GM19468 (cell line): ENCODE measurements around the gene TMEM225.
"Not testable (repeated sequence)": the region's sequence is repeated elsewhere in the genome, so short reads cannot be mapped to it uniquely, and the experiment has no call there.

Experiments used
- ATAC-seq: cut with Tn5 transposase; IDR thresholded peaks from one replicate; pipeline ENCODE4 v1.9.1; 2021; ENCODE audit warnings: mild to moderate bottlenecking, moderate library complexity, moderate number of reproducible peaks; ENCODE audit not compliant: unreplicated experiment; ENCODE audit errors: extremely low read depth

Gene TMEM225, protein sequence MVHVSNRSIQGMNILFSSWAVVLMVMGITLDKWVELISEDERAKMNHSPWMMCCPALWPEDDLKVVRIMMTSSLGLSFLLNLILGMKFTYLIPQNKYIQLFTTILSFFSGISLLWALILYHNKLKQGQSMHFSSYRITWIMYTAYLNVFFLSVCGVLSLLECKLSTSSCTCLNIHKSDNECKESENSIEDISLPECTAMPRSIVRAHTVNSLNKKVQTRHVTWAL

DNA sequence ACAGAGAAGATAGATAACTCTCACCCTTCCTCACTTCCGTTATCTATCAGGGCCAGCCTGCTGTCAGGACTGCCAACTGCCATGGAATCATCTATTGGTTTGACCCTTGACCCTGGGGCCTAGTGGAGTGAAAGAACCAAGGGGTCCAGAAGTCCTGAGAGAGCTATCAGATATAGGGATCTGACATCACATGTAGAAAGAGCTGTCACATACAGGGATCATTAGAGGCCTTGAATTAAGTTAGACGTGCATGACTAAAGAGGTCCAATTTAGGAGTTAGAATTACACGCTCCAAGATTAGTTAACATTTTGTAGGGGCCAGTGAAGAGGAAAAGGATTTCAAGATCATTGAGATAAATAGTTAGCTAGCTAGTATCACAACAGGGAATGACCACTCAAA, at the start of gene TMEM225:
Gene TMEM225, minus strand, starts transcription at position 101 of the 400 bp plus-strand sequence. CDS start 245 bp downstream, outside the sequence.
- no peak for ATAC-seq

DNA sequence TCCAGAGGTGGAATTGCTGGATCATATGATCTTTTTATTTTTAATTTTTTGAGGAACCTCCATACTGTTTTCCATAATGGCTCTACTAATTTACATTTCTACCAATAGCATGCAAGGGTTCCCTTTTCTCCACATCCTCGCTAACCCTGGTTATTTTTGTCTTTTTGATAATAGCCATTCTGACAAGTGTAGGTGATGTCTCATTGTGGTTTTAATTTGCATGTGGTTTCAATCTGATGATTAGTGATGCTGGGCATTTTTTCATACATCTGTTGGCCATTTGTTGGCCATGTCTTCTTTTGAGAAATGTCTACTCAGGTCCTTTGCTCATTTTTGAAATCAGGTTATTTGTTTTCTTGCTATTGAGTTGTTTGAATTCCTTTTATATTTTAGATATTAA, 38.6 kb upstream of the TMEM225 start:
- ATAC-seq = no peak

DNA sequence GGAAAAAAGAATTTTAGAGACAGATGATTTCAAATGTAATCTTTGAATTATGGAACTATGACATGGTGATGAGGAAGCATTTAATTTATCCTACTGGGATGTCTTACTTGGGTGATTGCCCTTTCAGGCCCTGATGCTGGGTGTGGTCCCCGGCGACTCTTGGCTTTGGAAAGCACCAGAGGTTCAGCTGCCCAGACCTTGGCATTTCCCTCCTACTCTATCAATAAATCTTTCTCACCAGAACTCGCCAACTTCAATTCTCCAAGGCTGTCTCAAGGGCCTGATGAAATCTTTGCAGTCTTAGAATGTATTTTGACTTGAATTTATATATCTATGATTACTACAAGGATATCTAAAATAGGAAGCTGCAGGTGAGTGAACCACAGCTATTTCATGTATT, 35.5 kb upstream of the TMEM225 start:
- no peak for ATAC-seq

DNA sequence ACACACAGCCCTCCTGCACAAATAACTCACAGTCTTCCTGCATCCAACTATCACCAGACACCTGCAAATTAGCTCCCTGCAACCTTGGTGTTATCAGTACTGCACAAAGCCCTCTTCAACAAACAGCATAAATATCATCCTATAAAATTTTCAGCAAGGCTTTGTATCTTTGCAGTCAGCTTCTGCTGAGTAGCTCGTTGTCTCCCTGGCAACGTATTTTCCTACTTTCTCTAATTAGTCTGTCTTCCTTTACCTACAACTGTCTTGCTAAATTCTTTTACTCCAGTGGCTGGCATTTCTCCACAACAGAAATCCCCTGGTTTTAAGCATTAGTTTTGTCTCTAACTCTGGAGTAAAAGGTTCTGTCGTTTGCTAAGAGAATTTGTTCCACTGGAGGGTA, 20.4 kb upstream of the TMEM225 start:
- ATAC-seq = no peak

DNA sequence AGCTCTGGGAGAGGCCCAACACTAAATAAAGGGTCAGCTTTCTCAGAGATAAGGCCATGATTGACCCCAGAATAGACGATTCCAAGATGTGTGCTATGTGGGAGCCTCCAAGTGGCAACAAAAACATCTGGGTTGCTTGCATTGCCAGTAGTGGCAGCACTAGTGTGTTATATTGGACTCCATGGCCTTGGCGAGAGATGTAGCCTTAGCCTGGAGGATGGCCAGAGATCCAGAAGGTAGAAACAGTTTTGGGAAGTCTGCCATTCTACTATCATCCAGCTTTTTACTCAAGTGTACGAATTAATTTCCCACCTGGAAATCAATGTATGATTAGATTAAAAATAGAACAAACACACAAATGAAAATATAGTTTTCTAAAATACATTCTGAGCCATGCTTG, 19.5 kb upstream of the TMEM225 start:
- ATAC-seq = no peak

DNA sequence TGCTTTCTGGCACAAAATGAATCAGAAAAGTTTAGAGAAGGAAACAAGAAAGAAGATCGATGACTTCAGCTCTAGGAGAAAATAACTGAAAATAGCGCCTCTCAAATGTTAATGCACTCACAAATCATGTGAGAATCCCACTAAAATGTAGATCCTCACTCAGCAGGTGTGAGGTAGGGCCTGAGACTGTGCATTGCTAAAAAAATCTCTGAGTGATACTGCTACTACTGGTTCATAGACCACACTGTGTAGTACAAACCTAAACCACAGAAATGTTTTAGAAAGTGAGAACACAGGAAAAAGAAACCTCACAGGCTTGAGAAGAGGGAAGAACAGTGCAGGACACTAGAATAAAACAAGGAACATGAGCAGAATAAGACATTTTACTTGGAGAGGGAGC, 18.5 kb upstream of the TMEM225 start:
- peak; percentile 32 for ATAC-seq

DNA sequence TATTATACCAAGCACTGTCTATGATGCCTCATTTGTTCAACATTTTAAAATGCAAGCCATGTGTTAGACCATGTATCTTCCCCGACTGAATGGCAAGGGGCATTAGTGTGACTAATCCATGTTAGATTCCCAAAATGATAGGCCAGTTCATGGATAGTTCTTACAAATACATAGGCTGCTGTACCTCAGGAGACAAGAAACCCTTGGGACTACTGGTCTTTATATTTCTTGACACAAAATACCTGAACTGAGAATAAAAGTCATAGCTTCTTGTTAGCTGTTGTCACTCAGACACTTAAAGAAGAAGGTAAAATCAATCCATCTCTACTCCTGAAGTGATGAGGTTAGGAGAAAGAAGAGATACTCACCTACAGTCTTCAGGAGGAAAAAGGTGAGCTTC, 16.4 kb upstream of the TMEM225 start, which contains the start of gene OR8D4:
Gene OR8D4, plus strand, starts transcription at position 301 of the 400 bp plus-strand sequence. CDS start 4,265 bp downstream, outside the sequence.
- ATAC-seq = no peak

DNA sequence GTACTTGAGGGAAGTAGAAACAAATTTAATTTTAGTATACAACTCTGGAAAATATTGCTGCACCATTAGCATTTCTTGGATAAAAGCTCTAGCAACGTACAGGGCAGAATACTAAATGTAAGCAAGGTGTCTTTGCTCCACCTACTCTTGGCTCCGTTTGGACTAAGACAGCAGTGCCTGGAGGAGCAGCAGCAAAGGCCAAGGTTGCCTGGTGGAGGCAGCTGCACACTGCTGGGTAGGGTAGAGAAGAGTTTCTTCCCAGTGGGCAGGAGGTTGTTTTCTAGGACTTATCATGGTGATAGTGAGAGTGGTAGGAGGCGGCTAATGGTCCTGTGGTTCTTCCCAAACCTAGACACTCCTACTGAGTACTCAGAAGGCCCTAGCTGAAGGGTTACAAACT, 14.3 kb upstream of the TMEM225 start:
- no peak for ATAC-seq

DNA sequence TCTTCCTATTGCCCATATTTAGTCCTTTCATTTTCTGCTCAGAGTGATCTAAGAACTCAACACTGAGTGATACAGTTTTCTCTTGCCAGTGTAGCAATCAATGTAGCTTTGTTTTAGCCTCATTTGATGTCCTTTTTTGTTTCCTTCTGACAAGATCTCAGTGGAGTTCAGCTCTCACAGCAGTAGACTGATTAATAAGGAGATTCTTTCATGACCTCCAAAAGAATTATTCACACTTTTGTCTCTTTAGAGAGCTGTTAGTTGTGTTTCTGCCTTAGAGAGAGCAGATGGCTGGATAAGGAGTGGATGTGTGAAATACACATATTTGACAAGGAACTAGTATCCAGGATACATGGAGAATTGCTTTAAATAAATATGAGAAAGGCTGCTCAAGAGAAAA, 6.6 kb upstream of the TMEM225 start:
- no peak for ATAC-seq

DNA sequence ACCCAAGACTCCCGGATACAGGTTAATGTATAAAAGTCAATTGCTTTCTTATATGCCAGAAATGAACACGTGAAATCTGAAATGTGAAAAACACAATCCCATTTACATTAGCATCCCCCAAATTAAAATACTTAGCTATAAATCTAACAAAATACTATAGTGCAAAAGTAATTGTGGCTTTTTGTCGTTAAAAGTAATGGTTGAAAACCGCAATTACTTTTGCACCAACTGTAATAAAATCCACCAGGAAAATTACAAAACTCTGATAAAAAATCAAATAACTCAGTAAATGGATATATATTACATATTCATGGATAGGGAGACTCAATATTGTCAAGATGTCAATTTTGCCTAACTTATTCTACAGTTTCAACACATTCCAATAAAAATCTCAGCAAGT, 4.6 kb downstream of the TMEM225 start:
- no peak for ATAC-seq

DNA sequence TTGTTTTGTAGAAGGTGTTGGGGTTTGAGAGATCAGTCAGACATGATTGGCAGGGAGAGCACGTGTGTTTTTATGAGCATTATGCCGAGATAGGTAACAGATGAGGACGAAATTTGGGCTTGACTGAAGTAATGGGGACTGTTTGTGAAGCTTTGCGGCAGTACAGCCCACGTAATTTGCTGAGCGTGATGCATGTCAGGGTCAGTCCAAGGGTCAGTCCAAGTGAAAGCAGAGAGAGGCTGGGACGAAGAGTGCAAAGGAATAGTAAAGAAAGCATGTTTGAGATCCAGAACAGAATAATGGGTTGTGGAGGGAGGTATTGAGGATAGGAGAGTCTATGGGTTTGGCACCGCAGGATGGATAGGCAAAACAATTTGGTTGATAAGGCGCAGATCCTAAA, 17.7 kb downstream of the TMEM225 start:
- ATAC-seq = not testable (repeated sequence)

DNA sequence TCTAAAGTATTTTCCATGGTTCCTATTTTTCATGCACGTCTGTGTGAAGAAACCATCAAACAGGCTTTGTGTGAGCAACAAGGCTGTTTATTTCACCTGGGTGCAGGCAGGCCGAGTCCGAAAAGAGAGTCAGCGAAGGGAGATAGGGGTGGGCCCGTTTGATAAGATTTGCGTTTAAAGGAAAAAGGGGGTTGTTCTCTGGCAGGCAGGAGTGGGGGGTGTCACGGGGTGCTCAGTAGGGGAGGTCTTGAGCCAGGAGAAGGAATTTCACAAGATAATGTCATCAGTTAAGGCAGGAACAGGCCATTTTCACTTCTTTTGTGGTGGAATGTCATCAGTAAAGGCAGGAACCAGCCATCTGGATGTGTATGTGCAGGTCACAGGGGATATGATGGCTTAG, 20.2 kb downstream of the TMEM225 start:
- not testable (repeated sequence) for ATAC-seq

DNA sequence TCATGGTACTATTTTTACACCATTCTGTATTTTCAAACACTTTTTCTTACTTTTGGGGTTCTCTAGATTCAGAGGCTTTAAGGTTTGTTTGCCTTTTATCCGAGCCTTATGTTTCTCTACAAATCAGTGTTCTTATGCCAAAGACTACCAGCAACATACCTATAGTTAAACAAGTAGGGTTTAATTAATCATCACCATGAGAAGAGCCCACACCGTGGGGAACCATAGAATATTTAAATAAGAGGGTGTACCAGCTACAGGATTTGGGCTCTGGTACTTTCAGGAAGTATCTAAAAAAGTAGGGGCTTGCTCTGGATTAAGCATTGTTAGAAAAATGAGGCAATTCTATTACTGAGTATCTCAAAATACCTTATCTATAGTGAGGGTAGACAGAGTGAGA, 25.7 kb downstream of the TMEM225 start:
- no peak for ATAC-seq

DNA sequence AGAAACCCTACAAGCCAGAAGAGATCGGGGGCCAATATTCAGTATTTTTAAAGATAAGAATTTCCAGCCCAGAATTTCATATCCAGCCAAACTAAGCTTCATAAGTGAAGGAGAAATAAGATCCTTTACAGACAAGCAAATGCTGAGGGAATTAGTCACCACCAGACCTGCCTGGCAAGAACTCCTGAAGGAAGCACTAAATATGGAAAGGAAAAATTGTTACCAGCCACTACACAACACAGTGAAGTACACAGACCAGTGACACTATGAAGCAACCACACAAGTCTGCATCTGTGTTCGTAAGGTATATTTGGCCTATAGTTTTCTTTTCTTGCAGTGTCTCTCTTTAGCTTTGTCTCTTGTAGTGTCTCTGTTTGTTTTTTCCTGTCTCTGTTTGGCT, 29.0 kb downstream of the TMEM225 start:
- no peak for ATAC-seq

DNA sequence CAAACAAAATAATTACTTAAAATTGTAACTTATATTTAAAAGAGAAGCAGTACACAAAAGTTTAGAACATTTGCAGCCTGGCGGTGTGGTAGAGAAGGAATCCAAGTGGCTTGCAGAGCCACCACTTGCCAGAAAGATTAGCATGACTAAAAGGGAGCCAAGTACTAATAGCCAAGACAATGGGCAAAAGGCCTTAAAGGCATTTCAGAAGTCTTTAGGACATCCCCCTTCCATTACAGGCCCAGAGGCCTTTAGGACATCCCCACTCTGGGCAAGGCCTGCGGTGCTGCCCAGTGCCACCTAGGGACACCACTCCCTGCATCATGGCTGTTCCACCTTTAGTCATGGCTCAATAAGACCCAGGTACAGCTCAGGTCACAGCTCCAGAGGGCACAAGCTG, 32.4 kb downstream of the TMEM225 start:
- ATAC-seq = no peak

DNA sequence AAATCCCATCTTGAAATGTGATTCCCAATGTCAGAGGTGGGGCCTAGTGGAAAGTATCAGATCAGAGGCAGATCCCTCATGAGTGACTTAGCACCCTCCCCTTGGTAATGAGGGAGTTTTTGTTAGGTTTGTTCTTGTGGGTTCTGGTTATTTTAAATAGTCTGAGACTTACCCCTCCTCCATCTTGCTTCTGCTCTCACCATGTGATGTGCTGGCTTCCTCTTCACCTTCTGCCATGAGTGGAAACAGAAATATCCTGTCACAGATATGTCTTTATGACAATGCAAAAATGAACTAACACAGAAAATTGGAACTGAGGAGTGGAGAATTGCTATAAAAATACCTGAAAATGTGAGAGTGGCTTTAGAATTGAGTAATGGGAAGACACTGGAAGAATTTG, 33.1 kb downstream of the TMEM225 start:
- ATAC-seq = no peak

DNA sequence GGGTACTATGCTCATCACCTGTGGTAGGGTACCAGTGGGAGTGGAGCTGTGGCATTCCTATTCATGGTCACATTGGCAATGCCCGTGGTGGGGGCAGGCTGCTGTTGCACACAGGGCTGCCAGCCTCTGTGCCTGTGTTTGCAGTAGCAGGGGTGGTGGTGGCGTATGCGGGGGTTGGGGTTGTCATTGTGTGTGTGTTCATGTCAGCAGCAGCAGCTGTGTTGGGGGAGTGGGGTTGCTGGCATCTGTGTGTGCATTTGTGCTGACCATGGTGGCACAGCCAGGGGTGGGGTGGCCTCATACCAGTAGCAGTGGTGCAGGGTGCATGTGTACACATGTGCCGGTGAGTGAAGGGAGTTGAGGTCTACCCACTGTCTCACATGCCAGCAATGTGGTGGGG, 34.4 kb downstream of the TMEM225 start:
- no peak for ATAC-seq

DNA sequence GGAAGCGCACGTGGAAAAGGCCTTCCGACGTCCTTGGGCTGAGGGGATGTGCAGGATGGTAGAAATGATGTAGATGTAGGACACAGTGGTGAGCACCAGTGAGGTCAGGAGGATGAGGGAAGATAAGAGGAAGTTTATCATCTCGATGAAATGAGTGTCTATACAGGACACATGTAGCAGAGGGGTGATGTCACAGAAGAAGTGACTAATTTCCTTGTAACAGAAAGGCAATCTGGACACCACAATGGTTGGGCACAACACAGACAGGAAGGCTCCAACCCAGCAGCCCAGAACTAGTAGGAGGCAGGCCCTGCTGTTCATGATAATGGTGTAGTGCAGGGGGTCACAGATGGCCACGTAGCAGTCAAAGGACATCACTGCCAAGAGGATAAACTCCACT, 44.3 kb downstream of the TMEM225 start:
- no peak for ATAC-seq

DNA sequence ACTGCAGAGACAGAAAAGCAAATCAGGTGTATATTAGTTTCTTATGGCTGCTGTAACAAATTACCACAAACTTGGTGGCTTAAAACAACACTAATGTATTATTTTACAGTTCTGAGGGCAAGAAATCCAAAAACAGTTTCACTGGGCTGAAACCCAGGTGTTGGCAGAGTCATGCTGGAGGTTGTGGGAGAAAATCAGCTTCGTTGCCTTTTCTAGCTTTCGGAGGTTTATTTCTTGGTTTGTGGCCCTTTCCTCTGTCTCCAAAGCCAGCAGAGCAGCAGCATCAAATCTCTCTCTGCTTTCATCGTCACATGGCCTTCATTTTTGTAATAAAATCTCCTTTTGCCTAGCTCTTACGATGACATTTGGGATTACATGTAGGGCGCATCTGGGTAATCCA, 46.3 kb downstream of the TMEM225 start:
- no peak for ATAC-seq

DNA sequence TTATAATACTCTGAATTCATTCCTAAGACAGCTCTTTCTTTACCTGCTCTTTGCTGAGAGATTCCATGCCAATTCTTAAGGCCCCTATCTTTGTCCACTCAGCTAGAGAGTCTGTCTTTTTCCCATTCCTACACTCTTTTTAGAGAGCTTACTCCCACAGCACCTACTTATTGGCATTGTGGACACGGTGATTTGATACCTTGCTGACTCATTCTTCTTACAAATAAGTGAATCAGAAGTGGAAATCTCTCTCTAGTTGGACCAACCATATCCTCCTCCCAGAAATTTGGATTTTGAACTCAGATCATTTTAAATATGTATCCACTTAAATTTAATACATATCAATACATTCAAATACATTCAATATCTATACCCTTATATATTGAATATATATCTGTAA, 46.8 kb downstream of the TMEM225 start:
- ATAC-seq = no peak

DNA sequence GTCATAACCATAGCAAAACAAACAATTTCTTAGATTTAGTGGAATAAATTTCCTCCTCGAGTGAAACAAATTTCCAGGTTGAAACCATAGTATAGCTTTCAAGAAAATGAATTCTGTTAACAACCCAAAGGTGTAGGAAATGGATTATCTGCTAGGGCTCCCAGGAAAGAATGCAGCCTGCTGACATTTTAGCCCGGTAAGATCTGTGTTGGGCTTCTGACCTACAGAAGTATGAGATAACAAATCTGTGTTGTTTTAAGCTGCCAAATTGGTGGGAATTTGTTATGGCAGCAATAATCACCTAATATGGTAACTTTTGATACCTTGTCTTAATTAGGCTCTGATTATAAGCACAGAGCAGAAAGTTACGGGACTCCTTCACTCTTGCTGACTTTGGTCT, 47.3 kb downstream of the TMEM225 start:
- no peak for ATAC-seq

DNA sequence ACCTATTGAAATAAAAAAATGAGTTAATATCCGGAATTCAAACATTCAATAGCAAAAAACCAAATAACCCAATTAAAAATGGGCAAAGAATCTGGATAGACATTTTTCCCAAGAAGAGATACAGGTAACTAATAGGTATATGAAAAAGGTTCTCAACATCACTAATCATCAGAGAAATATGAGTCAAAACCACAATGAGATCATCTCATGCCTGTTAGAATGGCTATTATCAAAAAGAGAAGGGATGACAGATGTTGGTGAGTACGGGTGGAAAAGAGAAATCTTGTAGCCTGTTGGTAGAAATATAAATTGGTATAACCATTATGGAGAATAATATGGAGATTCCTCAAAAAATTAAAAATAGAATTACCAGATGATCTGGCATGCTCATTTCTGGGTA, 52.4 kb downstream of the TMEM225 start:
- ATAC-seq = no peak
